B cell (primary cell): Measurements from ENCODE around the gene PTPRE. TPM values are rescaled to one million over a fixed set of nuclear protein-coding genes. Genes with fewer than 3 reads are reported as not detected.

Experiments
- ATAC-seq: fragments of 200-7000 bp; cut with Tn5 transposase; one replicate; pipeline ENCODE4 v1.10.0; 2021; ENCODE audit warnings: low read depth, mild to moderate bottlenecking, moderate number of reproducible peaks, moderate library complexity
- CTCF ChIA-PET: fragments of 350-600 bp; sonication (Branson Sonifier 250); formaldehyde crosslinking; loops from one replicate; lab custom pipeline; 2021; ENCODE audit warnings: antibody characterized with exemption, inconsistent platforms; lab: Charles Lee
- POLR2A ChIA-PET: fragments of 350-600 bp; sonication (Branson Sonifier 250); formaldehyde crosslinking; loops from one replicate; lab custom pipeline; 2021; ENCODE audit warnings: antibody characterized with exemption; lab: Charles Lee
- DNase-seq: peaks from one replicate; pipeline ENCODE4 v3.0.0; 2013
- H2AFZ ChIP-seq: 2 replicates; pipeline ENCODE4 v1.6.1; 2012; ENCODE audit warnings: mild to moderate bottlenecking, low read depth, low read length; ENCODE audit not compliant: insufficient read depth, poor library complexity, severe bottlenecking
- H3K27ac ChIP-seq, 2 donors: 1 replicate in 1 of 2; 2 replicates in 1 of 2; pipeline ENCODE4 v1.5.1; 2012 to 2013; ENCODE audit warnings: low read length in 2 of 2, mild to moderate bottlenecking in 2 of 2, moderate library complexity in 1 of 2
- H3K27me3 ChIP-seq, 4 experiments: fragments of 200-600 bp in 1 of 4; sonication (generic) in 1 of 4; replicated peaks in 1 of 4; 1 replicate in 2 of 4; 2 replicates in 2 of 4; pipeline versions ENCODE4 v1.6.1 to v1.7.0; 2013 to 2016; ENCODE audit warnings: low read length in 3 of 4, mild to moderate bottlenecking in 2 of 4, mixed read lengths in 1 of 4, moderate library complexity in 1 of 4; ENCODE audit not compliant: insufficient read depth in 4 of 4, control insufficient read depth in 3 of 4; ENCODE audit errors: control extremely low read depth in 1 of 4
- H3K36me3 ChIP-seq, 2 experiments: replicated peaks in 1 of 2; 1 replicate in 1 of 2; 2 replicates in 1 of 2; pipeline versions ENCODE4 v1.6.1 to v1.7.1; 2013; ENCODE audit warnings: low read length in 1 of 2; ENCODE audit not compliant: insufficient read depth in 2 of 2, control insufficient read depth in 1 of 2; ENCODE audit errors: control extremely low read depth in 1 of 2, extremely low read depth in 1 of 2
- H3K4me1 ChIP-seq, 2 donors: fragments of 200-600 bp in 1 of 2; sonication (generic) in 1 of 2; 1 replicate in 1 of 2; 2 replicates in 1 of 2; pipeline versions ENCODE4 v1.5.1 to v1.6.1; 2013 to 2017; ENCODE audit warnings: low read length in 2 of 2; ENCODE audit not compliant: control insufficient read depth in 2 of 2, insufficient read depth in 2 of 2
- H3K4me2 ChIP-seq: replicated peaks from 2 replicates; pipeline ENCODE3; 2012; ENCODE audit warnings: mild to moderate bottlenecking, low read depth, low read length; ENCODE audit not compliant: poor library complexity, severe bottlenecking
- H3K4me3 ChIP-seq, 5 experiments: fragments of 200-600 bp in 1 of 5; sonication (generic) in 1 of 5; 1 replicate in 3 of 5; 2 replicates in 2 of 5; pipeline versions ENCODE4 v1.5.1 to v1.7.0; 2011 to 2016; ENCODE audit warnings: low read length in 4 of 5, mild to moderate bottlenecking in 4 of 5, low read depth in 2 of 5, control low read depth in 1 of 5, moderate library complexity in 1 of 5; ENCODE audit not compliant: insufficient read depth in 1 of 5; ENCODE audit errors: control extremely low read depth in 1 of 5, extremely low read depth in 1 of 5
- H3K79me2 ChIP-seq: fragments of 200-600 bp; sonication (generic); one replicate; pipeline ENCODE4 v1.6.0; 2016; ENCODE audit warnings: low read length; ENCODE audit not compliant: control insufficient read depth, insufficient read depth
- H3K9ac ChIP-seq: fragments of 200-600 bp; sonication (generic); 2 replicates; pipeline ENCODE4 v1.6.1; 2017; ENCODE audit warnings: mild to moderate bottlenecking, low read length, moderate library complexity
- H3K9me3 ChIP-seq, 3 donors: one replicate each; pipeline versions ENCODE4 v1.6.1 to v1.7.1; 2013; ENCODE audit warnings: low read length in 2 of 3; ENCODE audit not compliant: control insufficient read depth in 2 of 3, insufficient read depth in 1 of 3; ENCODE audit errors: control extremely low read depth in 1 of 3
- H4K20me1 ChIP-seq: 2 replicates; pipeline ENCODE4 v1.6.0; 2012; ENCODE audit warnings: mild to moderate bottlenecking, low read length; ENCODE audit not compliant: insufficient read depth, control insufficient read depth, poor library complexity, severe bottlenecking
- H3K27ac Mint-ChIP-seq: one replicate; pipeline ENCODE4 v1.8.0; 2021; ENCODE audit warnings: mixed read lengths
- H3K27me3 Mint-ChIP-seq: one replicate; pipeline ENCODE4 v1.8.0; 2021; ENCODE audit warnings: mixed read lengths
- H3K4me1 Mint-ChIP-seq: one replicate; pipeline ENCODE4 v1.8.0; 2021; ENCODE audit warnings: mixed read lengths
- H3K4me3 Mint-ChIP-seq: one replicate; pipeline ENCODE4 v1.8.0; 2021; ENCODE audit warnings: mixed read lengths
- H3K9me3 Mint-ChIP-seq: one replicate; pipeline ENCODE4 v1.8.0; 2022; ENCODE audit warnings: mixed read lengths; ENCODE audit not compliant: insufficient read depth
- EZH2 ChIP-seq: IDR thresholded peaks from 2 replicates; pipeline ENCODE4 v1.6.1; 2012; ENCODE audit warnings: borderline replicate concordance, low read depth, mild to moderate bottlenecking, moderate library complexity, low read length; ENCODE audit not compliant: insufficient read depth, poor library complexity, severe bottlenecking
- WGBS: methylation state at CpG from one replicate; pipeline ENCODE4 v1.1.5; 2013; ENCODE audit warnings: missing lambda C conversion rate; ENCODE audit not compliant: insufficient coverage; 5-methylcytosine and 5-hydroxymethylcytosine counted together
- intact Hi-C: fragments of 100-400 bp; cut with micrococcal nuclease; formaldehyde crosslinking; loops from one replicate; pipeline ENCODE4 v1.10.0; 2022
- polyA plus RNA-seq: library from polyadenylated mRNA; depleted of rRNA; stranded (reverse); fragments of >200 nt; gene quantifications from 2 replicates; pipeline ENCODE4 v1.2.3, GENCODE V29; 2012
- total RNA-seq, 2 donors: library from RNA; stranded (reverse); fragments of 120-200 nt in 1 of 2; gene quantifications; 1 replicate in 1 of 2; 2 replicates in 1 of 2; pipeline versions ENCODE4 v1.2.3 to v1.2.4, GENCODE V29; 2013 to 2022
- TF ChIP-seq, protein P1 (sequence below): fragments of 200-600 bp; IDR thresholded peaks from one replicate; pipeline ENCODE4 v1.8.0; 2022; ENCODE audit warnings: antibody characterized with exemption, mild to moderate bottlenecking

Gene PTPRE
- total and polyA plus RNA-seq, 2 donors (not counting 1 experiment from before 2014, with no cell fraction given), result 6.6 to 32.7 TPM

GRCh38 chr10:128073890-128074289 is 167.0 kb downstream of the PTPRE start:
- ChIA-PET CTCF (interaction anchor here (1.0 to 20.7 kb wide), 2 partner anchors 36 to 63 kb away, joined by 3 to 524 read pairs; no protein-coding TSS in a partner anchor), POLR2A (no interaction called here)
- H4K20me1 ChIP-seq, result no peaks in the 10 kb centered on the region
- no peaks in the 10 kb centered on the region for H3K27me3 Mint-ChIP-seq
- no peak overlapping the region for H3K4me3 ChIP-seq
- no peak overlapping the region for H3K4me2 ChIP-seq
- no peaks in the 10 kb centered on the region for H3K9me3 ChIP-seq
- H3K9me3 Mint-ChIP-seq, result no peaks in the 10 kb centered on the region
- WGBS, result no CpG with 5 or more reads among the region's 2 CpGs
- no peak overlapping the region for H3K9ac ChIP-seq
- no peaks in the 10 kb centered on the region for H3K79me2 ChIP-seq
- no peak overlapping the region for H3K27ac Mint-ChIP-seq
- no peak overlapping the region for H3K27ac ChIP-seq
- peaks cover 23 to 70% of the 10 kb centered on the region in 2 experiments for H3K36me3 ChIP-seq
- no peak for ATAC-seq
- DNase-seq, result no peak
- H3K4me1 ChIP-seq, result peaks cover 0 to 8% of the 10 kb centered on the region in 2 donors
- H3K4me3 Mint-ChIP-seq, result no peak overlapping the region
- peaks cover 3% of the 10 kb centered on the region for H3K4me1 Mint-ChIP-seq
- TF ChIP-seq EZH2, result no peak
- TF ChIP-seq, protein P1, sequence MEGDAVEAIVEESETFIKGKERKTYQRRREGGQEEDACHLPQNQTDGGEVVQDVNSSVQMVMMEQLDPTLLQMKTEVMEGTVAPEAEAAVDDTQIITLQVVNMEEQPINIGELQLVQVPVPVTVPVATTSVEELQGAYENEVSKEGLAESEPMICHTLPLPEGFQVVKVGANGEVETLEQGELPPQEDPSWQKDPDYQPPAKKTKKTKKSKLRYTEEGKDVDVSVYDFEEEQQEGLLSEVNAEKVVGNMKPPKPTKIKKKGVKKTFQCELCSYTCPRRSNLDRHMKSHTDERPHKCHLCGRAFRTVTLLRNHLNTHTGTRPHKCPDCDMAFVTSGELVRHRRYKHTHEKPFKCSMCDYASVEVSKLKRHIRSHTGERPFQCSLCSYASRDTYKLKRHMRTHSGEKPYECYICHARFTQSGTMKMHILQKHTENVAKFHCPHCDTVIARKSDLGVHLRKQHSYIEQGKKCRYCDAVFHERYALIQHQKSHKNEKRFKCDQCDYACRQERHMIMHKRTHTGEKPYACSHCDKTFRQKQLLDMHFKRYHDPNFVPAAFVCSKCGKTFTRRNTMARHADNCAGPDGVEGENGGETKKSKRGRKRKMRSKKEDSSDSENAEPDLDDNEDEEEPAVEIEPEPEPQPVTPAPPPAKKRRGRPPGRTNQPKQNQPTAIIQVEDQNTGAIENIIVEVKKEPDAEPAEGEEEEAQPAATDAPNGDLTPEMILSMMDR, result no peak
- no peak overlapping the region for H2AFZ ChIP-seq
- H3K27me3 ChIP-seq, result no peaks in the 10 kb centered on the region
- intact Hi-C loops, result no loop called here

- Histone ChIP-seq H3K79me2 (no peaks in the 10 kb centered on the region), H3K9me3 (no peaks in the 10 kb centered on the region), H3K4me2 (no peak overlapping the region), H3K36me3 (peaks cover 23 to 71% of the 10 kb centered on the region in 2 experiments), H3K27me3 (no peaks in the 10 kb centered on the region), H2AFZ (no peak overlapping the region), H3K4me1 (peaks cover 0 to 1% of the 10 kb centered on the region in 2 donors), H4K20me1 (no peaks in the 10 kb centered on the region), H3K9ac (no peak overlapping the region), H3K4me3 (no peak overlapping the region), H3K27ac (no peak overlapping the region)
- Mint-ChIP-seq H3K27me3 (no peaks in the 10 kb centered on the region), H3K4me1 (no peaks in the 10 kb centered on the region), H3K9me3 (no peaks in the 10 kb centered on the region), H3K4me3 (no peak overlapping the region), H3K27ac (no peak overlapping the region)
- POLR2A ChIA-PET, result no interaction called here
- DNase-seq, result no peak
- CTCF ChIA-PET, result interaction anchor here (1.0 to 20.7 kb wide), 2 partner anchors 36 to 63 kb away, joined by 3 to 524 read pairs; no protein-coding TSS in a partner anchor
- WGBS, result 100% methylated on average over 2 of the region's 5 CpGs
- no peak for ATAC-seq
- TF ChIP-seq, protein P1, result no peak
- no peak for TF ChIP-seq EZH2
- intact Hi-C loops, result no loop called here
These were observed 167.7 kb downstream of the PTPRE start for GRCh38 chr10:128074589-128074988.
